Loucy (cell line): Measurements from ENCODE around the gene HS6ST3.

ENCODE experiments used
- EZH2phosphoT487 ChIP-seq: fragments of 200-600 bp; IDR thresholded peaks from 2 replicates; pipeline ENCODE4 v1.6.1; 2018; ENCODE audit warnings: antibody characterized with exemption, mild to moderate bottlenecking, moderate library complexity, borderline replicate concordance
- TF ChIP-seq, protein P1 (sequence below): fragments of 200-600 bp; sonication (generic); conservative IDR thresholded peaks from 2 replicates; pipeline ENCODE4 v1.5.1; 2014; ENCODE audit warnings: mild to moderate bottlenecking, antibody characterized with exemption, low read length

DNA sequence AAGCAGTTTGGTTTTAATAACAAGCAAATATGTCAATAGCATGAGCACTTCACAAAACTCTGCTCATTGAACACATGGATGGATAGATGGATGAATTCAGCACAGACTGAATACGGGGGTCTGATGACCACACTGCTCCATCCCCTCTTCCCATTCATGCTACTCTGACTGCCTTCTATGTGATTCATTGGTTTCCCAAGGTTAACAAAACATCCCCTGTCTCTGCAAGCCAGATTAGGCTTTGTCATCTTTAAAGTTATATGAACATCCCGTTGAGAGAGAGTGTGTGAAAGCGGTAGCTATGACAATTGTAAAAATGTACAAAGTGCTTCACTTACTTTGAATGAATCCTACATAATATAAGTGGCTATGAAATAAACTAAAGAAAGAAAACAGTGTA is 651.9 kb downstream of the HS6ST3 start:
- TF ChIP-seq, protein P1, sequence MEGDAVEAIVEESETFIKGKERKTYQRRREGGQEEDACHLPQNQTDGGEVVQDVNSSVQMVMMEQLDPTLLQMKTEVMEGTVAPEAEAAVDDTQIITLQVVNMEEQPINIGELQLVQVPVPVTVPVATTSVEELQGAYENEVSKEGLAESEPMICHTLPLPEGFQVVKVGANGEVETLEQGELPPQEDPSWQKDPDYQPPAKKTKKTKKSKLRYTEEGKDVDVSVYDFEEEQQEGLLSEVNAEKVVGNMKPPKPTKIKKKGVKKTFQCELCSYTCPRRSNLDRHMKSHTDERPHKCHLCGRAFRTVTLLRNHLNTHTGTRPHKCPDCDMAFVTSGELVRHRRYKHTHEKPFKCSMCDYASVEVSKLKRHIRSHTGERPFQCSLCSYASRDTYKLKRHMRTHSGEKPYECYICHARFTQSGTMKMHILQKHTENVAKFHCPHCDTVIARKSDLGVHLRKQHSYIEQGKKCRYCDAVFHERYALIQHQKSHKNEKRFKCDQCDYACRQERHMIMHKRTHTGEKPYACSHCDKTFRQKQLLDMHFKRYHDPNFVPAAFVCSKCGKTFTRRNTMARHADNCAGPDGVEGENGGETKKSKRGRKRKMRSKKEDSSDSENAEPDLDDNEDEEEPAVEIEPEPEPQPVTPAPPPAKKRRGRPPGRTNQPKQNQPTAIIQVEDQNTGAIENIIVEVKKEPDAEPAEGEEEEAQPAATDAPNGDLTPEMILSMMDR: no peak
- no peak for TF ChIP-seq EZH2phosphoT487
